Chondrocyte (in vitro differentiated cells): Measurements from ENCODE around the gene SMYD2. TPM values are rescaled to one million over a fixed set of nuclear protein-coding genes. Genes with fewer than 3 reads are reported as not detected.
A peak's percentile ranks its signal among the peaks of the same experiment; 100 is the strongest.

ENCODE experiments used
- DNase-seq: peaks from one replicate; pipeline ENCODE4 v3.0.0; 2021; ENCODE audit warnings: mixed read lengths, low spot score
- H3K27ac Mint-ChIP-seq: one replicate; pipeline ENCODE4 v1.8.0; 2021; ENCODE audit warnings: mild to moderate bottlenecking, moderate library complexity, mixed read lengths; ENCODE audit not compliant: unreplicated experiment
- H3K27me3 Mint-ChIP-seq: 2 replicates; pipeline ENCODE4 v1.8.0; 2021; ENCODE audit warnings: low read depth, mixed read lengths
- H3K36me3 Mint-ChIP-seq: 2 replicates; pipeline ENCODE4 v1.8.0; 2021; ENCODE audit warnings: low read depth, mixed read lengths
- H3K4me1 Mint-ChIP-seq: 2 replicates; pipeline ENCODE4 v1.8.0; 2021; ENCODE audit warnings: low read depth, mild to moderate bottlenecking, mixed read lengths
- H3K4me3 Mint-ChIP-seq: one replicate; pipeline ENCODE4 v1.8.0; 2021; ENCODE audit warnings: mild to moderate bottlenecking, moderate library complexity, mixed read lengths; ENCODE audit not compliant: unreplicated experiment
- H3K9me3 Mint-ChIP-seq: 2 replicates; pipeline ENCODE4 v1.8.0; 2021; ENCODE audit warnings: low read depth, mixed read lengths
- CTCF ChIP-seq: fragments of 200-600 bp; sonication (generic); IDR thresholded peaks from 2 replicates; pipeline ENCODE4 v1.5.0; 2021; ENCODE audit warnings: antibody characterized with exemption, mild to moderate bottlenecking, moderate library complexity
- total RNA-seq: library from RNA; stranded (reverse); gene quantifications from 3 replicates; pipeline ENCODE4 v1.2.1, GENCODE V29; 2021

The SMYD2 gene
- total RNA-seq, 1 donor from 2014 or later, result 50.3 TPM

GRCh38 chr1:214300149-214300780 lies 19.3 kb downstream of the SMYD2 start:
- Mint-ChIP-seq H3K27me3 (no peaks in the 10 kb centered on the region), H3K9me3 (peaks cover 4% of the 10 kb centered on the region), H3K4me1 (peaks cover 77% of the 10 kb centered on the region)

GRCh38 chr1:214301526-214301925 lies 20.6 kb downstream of the SMYD2 start:
- TF ChIP-seq CTCF, result no peak
- Mint-ChIP-seq H3K36me3 (no peaks in the 10 kb centered on the region), H3K27ac (no peak overlapping the region), H3K4me3 (no peak overlapping the region), H3K4me1 (peaks cover 64% of the 10 kb centered on the region), H3K9me3 (peaks cover 4% of the 10 kb centered on the region), H3K27me3 (no peaks in the 10 kb centered on the region)
- DNase-seq, result no peak

More at GRCh38 chr1:214300149-214300780, 19.3 kb downstream of the SMYD2 start:
- Mint-ChIP-seq H3K36me3 (no peaks in the 10 kb centered on the region), H3K4me3 (no peak overlapping the region), H3K27ac (peak overlapping the region; percentile 8)
- DNase-seq, result no peak
- no peak for TF ChIP-seq CTCF

- Mint-ChIP-seq H3K36me3 (no peaks in the 10 kb centered on the region), H3K4me1 (peaks cover 46% of the 10 kb centered on the region), H3K27me3 (no peaks in the 10 kb centered on the region), H3K27ac (peak overlapping the region; percentile 46), H3K9me3 (peaks cover 4% of the 10 kb centered on the region), H3K4me3 (peak overlapping the region; percentile 38)
- DNase-seq, result no peak
- TF ChIP-seq CTCF, result no peak
These were observed 22.4 kb downstream of the SMYD2 start for GRCh38 chr1:214303141-214303930.

GRCh38 chr1:214305164-214305751 lies 24.3 kb downstream of the SMYD2 start:
- no peak overlapping the region for H3K27ac Mint-ChIP-seq

More at GRCh38 chr1:214305164-214305751, 24.3 kb downstream of the SMYD2 start:
- DNase-seq, result no peak
- no peak for TF ChIP-seq CTCF
- Mint-ChIP-seq H3K4me3 (no peak overlapping the region), H3K9me3 (peaks cover 3% of the 10 kb centered on the region), H3K27me3 (no peaks in the 10 kb centered on the region), H3K4me1 (peaks cover 40% of the 10 kb centered on the region), H3K36me3 (no peaks in the 10 kb centered on the region)
